Measurements from ENCODE around the gene UBXN1.
A peak's percentile ranks its signal among the peaks of the same experiment; 100 is the strongest.
"Not testable (repeated sequence)": the region's sequence is repeated elsewhere in the genome, so short reads cannot be mapped to it uniquely, and the experiment has no call there.

UBXN1 gene

GRCh38 chr11:62677156-62677555 is 1.7 kb downstream of the UBXN1 start:
- no peak overlapping the region for H3K27ac ChIP-seq (ENCODE audit: low read depth, low read length)
- H3K4me1 ChIP-seq (ENCODE audit: control insufficient read depth, low read length): peaks cover 55% of the 10 kb centered on the region
- H3K27me3 ChIP-seq (ENCODE audit: control insufficient read depth, low read length): no peaks in the 10 kb centered on the region
- no peak overlapping the region for H3K4me3 ChIP-seq (ENCODE audit: low read length)
- H3K9me2 ChIP-seq (replicated peaks; ENCODE audit: control insufficient read depth, low read length): no peaks in the 10 kb centered on the region
- no peak for TF ChIP-seq EZH2phosphoT487 (IDR thresholded peaks at IDR 0.05; ENCODE audit: borderline replicate concordance, low read length)
- TF ChIP-seq, protein P1, sequence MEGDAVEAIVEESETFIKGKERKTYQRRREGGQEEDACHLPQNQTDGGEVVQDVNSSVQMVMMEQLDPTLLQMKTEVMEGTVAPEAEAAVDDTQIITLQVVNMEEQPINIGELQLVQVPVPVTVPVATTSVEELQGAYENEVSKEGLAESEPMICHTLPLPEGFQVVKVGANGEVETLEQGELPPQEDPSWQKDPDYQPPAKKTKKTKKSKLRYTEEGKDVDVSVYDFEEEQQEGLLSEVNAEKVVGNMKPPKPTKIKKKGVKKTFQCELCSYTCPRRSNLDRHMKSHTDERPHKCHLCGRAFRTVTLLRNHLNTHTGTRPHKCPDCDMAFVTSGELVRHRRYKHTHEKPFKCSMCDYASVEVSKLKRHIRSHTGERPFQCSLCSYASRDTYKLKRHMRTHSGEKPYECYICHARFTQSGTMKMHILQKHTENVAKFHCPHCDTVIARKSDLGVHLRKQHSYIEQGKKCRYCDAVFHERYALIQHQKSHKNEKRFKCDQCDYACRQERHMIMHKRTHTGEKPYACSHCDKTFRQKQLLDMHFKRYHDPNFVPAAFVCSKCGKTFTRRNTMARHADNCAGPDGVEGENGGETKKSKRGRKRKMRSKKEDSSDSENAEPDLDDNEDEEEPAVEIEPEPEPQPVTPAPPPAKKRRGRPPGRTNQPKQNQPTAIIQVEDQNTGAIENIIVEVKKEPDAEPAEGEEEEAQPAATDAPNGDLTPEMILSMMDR (IDR thresholded peaks at IDR 0.05; ENCODE audit: low read depth, low read length, poor library complexity, severe bottlenecking): no peak
- peaks cover 20% of the 10 kb centered on the region for H3F3A ChIP-seq (ENCODE audit: control insufficient read depth, insufficient read depth)
- no peaks in the 10 kb centered on the region for H3K9me3 ChIP-seq (ENCODE audit: control insufficient read depth, insufficient read depth, low read length)
- peaks cover 52% of the 10 kb centered on the region for H3K36me3 ChIP-seq (ENCODE audit: control insufficient read depth, low read length)
- no peaks in the 10 kb centered on the region for H4K20me1 ChIP-seq (ENCODE audit: control insufficient read depth, insufficient read depth, low read depth, low read length)
- peaks cover 68% of the 10 kb centered on the region for H3K79me2 ChIP-seq (ENCODE audit: control insufficient read depth, low read length)
- peak overlapping the region; percentile 98; the same call in 1 of the 2 replicates for H3K4me2 ChIP-seq (ENCODE audit: low read length)

DNA sequence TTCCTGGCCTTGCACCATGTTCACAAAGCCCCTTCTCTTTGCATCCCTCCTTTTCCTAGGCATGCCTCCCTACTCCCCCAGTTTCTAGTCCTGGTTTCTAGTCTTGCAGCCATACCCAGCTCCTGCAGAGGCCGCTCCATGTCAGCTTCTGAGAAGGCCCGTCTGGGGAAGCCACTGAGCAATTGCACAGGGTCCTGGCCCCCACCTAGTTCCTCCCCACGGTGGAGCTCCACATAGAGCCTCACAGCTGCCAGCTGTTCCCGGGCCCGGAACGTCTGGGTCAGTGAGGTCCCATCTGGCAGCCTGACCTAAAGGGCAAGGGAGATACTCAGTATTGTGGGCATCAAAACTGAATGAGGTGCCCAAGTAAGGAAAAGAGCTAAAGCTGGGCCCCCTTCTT is 2.2 kb downstream of the UBXN1 start:
- Histone ChIP-seq H3K9me3 (ENCODE audit: control insufficient read depth, insufficient read depth, low read length) (no peaks in the 10 kb centered on the region), H3K27me3 (ENCODE audit: control insufficient read depth, low read length) (no peaks in the 10 kb centered on the region), H3F3A (ENCODE audit: control insufficient read depth, insufficient read depth) (peaks cover 20% of the 10 kb centered on the region), H3K4me3 (ENCODE audit: low read length) (no peak overlapping the region), H3K79me2 (ENCODE audit: control insufficient read depth, low read length) (peaks cover 73% of the 10 kb centered on the region), H4K20me1 (ENCODE audit: control insufficient read depth, insufficient read depth, low read depth, low read length) (no peaks in the 10 kb centered on the region), H3K36me3 (ENCODE audit: control insufficient read depth, low read length) (peaks cover 56% of the 10 kb centered on the region), H3K4me2 (ENCODE audit: low read length) (0 out of 2 replicates have a peak overlapping the region, but pooled peaks have one; percentile 98), H3K27ac (ENCODE audit: low read depth, low read length) (no peak overlapping the region), H3K9me2 (replicated peaks; ENCODE audit: control insufficient read depth, low read length) (no peaks in the 10 kb centered on the region), H3K4me1 (ENCODE audit: control insufficient read depth, low read length) (peaks cover 55% of the 10 kb centered on the region)
- TF ChIP-seq EZH2phosphoT487 (IDR thresholded peaks at IDR 0.05; ENCODE audit: borderline replicate concordance, low read length): no peak
- TF ChIP-seq, protein P1 (IDR thresholded peaks at IDR 0.05; ENCODE audit: low read depth, low read length, poor library complexity, severe bottlenecking): peak; percentile 18

DNA sequence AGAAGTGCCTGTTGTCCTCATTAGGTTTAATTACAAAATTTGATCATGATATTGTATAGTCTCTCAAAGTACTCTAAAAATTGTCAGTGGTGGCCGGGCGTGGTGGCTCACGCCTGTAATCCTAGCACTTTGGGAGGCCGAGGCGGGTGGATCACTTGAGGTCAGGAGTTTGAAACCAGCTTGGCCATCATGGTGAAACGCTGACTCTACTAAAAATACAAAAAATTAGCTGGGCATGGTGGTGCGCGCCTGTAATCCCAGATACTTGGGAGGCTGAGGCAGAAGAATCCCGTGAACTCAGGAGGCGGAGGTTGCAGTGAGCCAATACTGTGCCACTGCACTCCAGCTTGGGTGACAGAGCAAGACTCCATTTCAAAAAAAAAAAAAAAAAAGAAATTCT is 3.5 kb downstream of the UBXN1 start:
- H3K4me2 ChIP-seq (ENCODE audit: low read length); H3K27ac ChIP-seq (ENCODE audit: low read depth, low read length); H3K9me3 ChIP-seq (ENCODE audit: control insufficient read depth, insufficient read depth, low read length); H4K20me1 ChIP-seq (ENCODE audit: control insufficient read depth, insufficient read depth, low read depth, low read length); H3K4me3 ChIP-seq (ENCODE audit: low read length); H3K9me2 ChIP-seq (replicated peaks; ENCODE audit: control insufficient read depth, low read length); H3K27me3 ChIP-seq (ENCODE audit: control insufficient read depth, low read length): not testable (repeated sequence)
- peaks cover 85% of the 10 kb centered on the region for H3K79me2 ChIP-seq (ENCODE audit: control insufficient read depth, low read length)
- peaks cover 66% of the 10 kb centered on the region for H3K36me3 ChIP-seq (ENCODE audit: control insufficient read depth, low read length)
- H3F3A ChIP-seq (ENCODE audit: control insufficient read depth, insufficient read depth): peaks cover 28% of the 10 kb centered on the region
- H3K4me1 ChIP-seq (ENCODE audit: control insufficient read depth, low read length): peaks cover 53% of the 10 kb centered on the region

DNA sequence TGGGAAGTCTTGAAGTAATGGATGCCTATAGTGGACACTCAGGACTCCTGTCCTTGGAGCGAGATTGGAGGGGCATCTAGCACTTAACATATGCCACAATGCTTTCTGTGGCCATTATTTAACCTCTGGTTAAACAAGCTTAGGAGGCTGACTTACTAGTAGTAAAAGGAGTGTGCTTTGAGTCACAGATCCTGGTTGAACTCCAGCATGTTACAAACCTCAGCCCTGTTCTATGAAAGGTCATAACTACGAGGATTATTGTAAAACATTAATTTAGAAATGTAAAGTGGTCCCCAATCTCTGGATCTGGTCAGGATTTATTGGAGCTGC is 5.7 kb downstream of the UBXN1 start:
- no peak for TF ChIP-seq EZH2phosphoT487 (IDR thresholded peaks at IDR 0.05; ENCODE audit: borderline replicate concordance, low read length)
- TF ChIP-seq, protein P1 (IDR thresholded peaks at IDR 0.05; ENCODE audit: low read depth, low read length, poor library complexity, severe bottlenecking): no peak
- no peaks in the 10 kb centered on the region for H3K9me2 ChIP-seq (replicated peaks; ENCODE audit: control insufficient read depth, low read length)
- peaks cover 85% of the 10 kb centered on the region for H3K79me2 ChIP-seq (ENCODE audit: control insufficient read depth, low read length)
- H3K27me3 ChIP-seq (ENCODE audit: control insufficient read depth, low read length): no peaks in the 10 kb centered on the region
- H3K4me3 ChIP-seq (ENCODE audit: low read length): peak overlapping the region; percentile 95
- peaks cover 61% of the 10 kb centered on the region for H3K4me1 ChIP-seq (ENCODE audit: control insufficient read depth, low read length)
- peak overlapping the region; percentile 99 for H3K4me2 ChIP-seq (ENCODE audit: low read length)
- H3K27ac ChIP-seq (ENCODE audit: low read depth, low read length): peak overlapping the region; percentile 92; the same call in 1 of the 2 replicates
- peaks cover 75% of the 10 kb centered on the region for H3K36me3 ChIP-seq (ENCODE audit: control insufficient read depth, low read length)
- H3F3A ChIP-seq (ENCODE audit: control insufficient read depth, insufficient read depth): peaks cover 42% of the 10 kb centered on the region
- H3K9me3 ChIP-seq (ENCODE audit: control insufficient read depth, insufficient read depth, low read length): no peaks in the 10 kb centered on the region
- H4K20me1 ChIP-seq (ENCODE audit: control insufficient read depth, insufficient read depth, low read depth, low read length): no peaks in the 10 kb centered on the region

Data from DOHH2 (cell line).